Lung (tissue), 12 donors: ENCODE measurements around the gene SACM1L. TPM values are rescaled to one million over a fixed set of nuclear protein-coding genes. Genes with fewer than 3 reads are reported as not detected.

ENCODE experiments used
- ATAC-seq: fragments of 200-7000 bp; cut with Tn5 transposase; one replicate; pipeline ENCODE4 v1.9.1; 2020; ENCODE audit warnings: moderate number of reproducible peaks; ENCODE audit not compliant: insufficient read depth, low FRiP score
- DNase-seq, 3 donors: peaks; one replicate each; pipeline ENCODE4 v3.0.0-alpha.2; 2013 to 2017
- H3K27ac ChIP-seq, 2 donors: one replicate each; pipeline ENCODE4 v1.5.1; 2013; ENCODE audit warnings: mild to moderate bottlenecking in 2 of 2, moderate library complexity in 2 of 2, control low read depth in 1 of 2, inconsistent platforms in 1 of 2, low read depth in 1 of 2, low read length in 1 of 2
- H3K27me3 ChIP-seq, 3 donors: one replicate each; pipeline ENCODE4 v1.5.1; 2013; ENCODE audit warnings: low read length in 2 of 3; ENCODE audit not compliant: control insufficient read depth in 3 of 3, insufficient read depth in 3 of 3
- H3K36me3 ChIP-seq, 4 donors: one replicate each; pipeline ENCODE4 v1.5.1; 2013; ENCODE audit warnings: low read length in 4 of 4, mild to moderate bottlenecking in 1 of 4, moderate library complexity in 1 of 4; ENCODE audit not compliant: control insufficient read depth in 4 of 4, insufficient read depth in 4 of 4
- H3K4me1 ChIP-seq, 5 donors: one replicate each; pipeline ENCODE4 v1.5.1; 2013; ENCODE audit warnings: low read length in 5 of 5, mild to moderate bottlenecking in 2 of 5, moderate library complexity in 1 of 5; ENCODE audit not compliant: control insufficient read depth in 5 of 5, insufficient read depth in 5 of 5
- H3K4me3 ChIP-seq: one replicate; pipeline ENCODE4 v1.5.1; 2013; ENCODE audit warnings: mild to moderate bottlenecking, control low read depth, moderate library complexity
- H3K9ac ChIP-seq, 2 donors: one replicate each; pipeline ENCODE4 v1.5.1; 2013; ENCODE audit warnings: low read length in 2 of 2, control low read depth in 1 of 2; ENCODE audit not compliant: insufficient read depth in 1 of 2
- H3K9me3 ChIP-seq, 4 donors: one replicate each; pipeline ENCODE4 v1.5.1; 2013; ENCODE audit warnings: low read length in 3 of 4, mild to moderate bottlenecking in 1 of 4, moderate library complexity in 1 of 4; ENCODE audit not compliant: control insufficient read depth in 4 of 4, insufficient read depth in 3 of 4
- CTCF ChIP-seq: IDR thresholded peaks from 2 replicates; pipeline ENCODE4 v1.5.1; 2012; ENCODE audit warnings: mild to moderate bottlenecking; ENCODE audit errors: control extremely low read depth, extremely low read depth
- WGBS, 2 donors: extraction: QIAGEN DNeasy Blood & Tissue Kit; methylation state at CpG; one replicate each; pipeline ENCODE4 v1.1.7; 2013; 5-methylcytosine and 5-hydroxymethylcytosine counted together
- polyA plus RNA-seq, 2 donors: library from polyadenylated mRNA; stranded (reverse); fragments of 200-250 nt; gene quantifications; one replicate each; pipeline ENCODE4 v1.2.1, GENCODE V29; 2013
- total RNA-seq, 2 donors: library from RNA; depleted of rRNA in 1 of 2; stranded (reverse); fragments of >200 nt in 1 of 2; gene quantifications; one replicate each; pipeline ENCODE4 v1.2.1, GENCODE V29; 2014 to 2021
- donor health status: control.
- donor health status: control.
- donor health status: Bipolar disorder and iron deficiency.
- donor health status: healthy.
- donor health status: DM: yes; HTN: yes; CAD: no.

Gene SACM1L
- total and polyA plus RNA-seq, 4 donors: 23.3 to 117 (median 43.8) TPM

- Histone ChIP-seq H3K27ac (peak overlapping the region in 1 of 2 donors; percentile 57), H3K4me1 (peaks cover 22 to 43% (median 34%) of the 10 kb centered on the region in 5 donors), H3K27me3 (no peaks in the 10 kb centered on the region), H3K36me3 (peaks cover 0 to 24% (median 12%) of the 10 kb centered on the region in 4 donors), H3K4me3 (no peak overlapping the region), H3K9me3 (no peaks in the 10 kb centered on the region), H3K9ac (no peak overlapping the region)
- no peak for ATAC-seq
- TF ChIP-seq CTCF: no peak
- 39 to 40% methylated on average over 5 of the region's 5 CpGs for WGBS, 2 donors
- DNase-seq: no peak
Measured at GRCh38 chr3:45644791-45645201, 44.4 kb upstream of the SACM1L start.

GRCh38 chr3:45646051-45646585, 43.1 kb upstream of the SACM1L start:
- ATAC-seq: no peak
- Histone ChIP-seq H3K9me3 (no peaks in the 10 kb centered on the region), H3K36me3 (peaks cover 0 to 19% (median 10%) of the 10 kb centered on the region in 4 donors), H3K9ac (no peak overlapping the region), H3K4me3 (no peak overlapping the region), H3K27ac (peak overlapping the region in 1 of 2 donors; percentile 92), H3K4me1 (peaks cover 22 to 39% (median 29%) of the 10 kb centered on the region in 5 donors), H3K27me3 (no peaks in the 10 kb centered on the region)
- TF ChIP-seq CTCF: no peak
- DNase-seq: no peak
- 47 to 68% methylated on average over 6 of the region's 6 CpGs for WGBS, 2 donors

- Histone ChIP-seq H3K27me3 (no peaks in the 10 kb centered on the region), H3K27ac (peak overlapping the region in 1 of 2 donors; percentile 95)
- peak; percentile 60 for ATAC-seq
Measured at GRCh38 chr3:45647148-45647619, 42.0 kb upstream of the SACM1L start.

More at GRCh38 chr3:45647148-45647619, 42.0 kb upstream of the SACM1L start:
- Histone ChIP-seq H3K4me1 (peaks cover 22 to 34% (median 29%) of the 10 kb centered on the region in 5 donors), H3K9ac (no peak overlapping the region), H3K36me3 (peaks cover 0 to 16% (median 8%) of the 10 kb centered on the region in 4 donors), H3K9me3 (no peaks in the 10 kb centered on the region), H3K4me3 (no peak overlapping the region)
- TF ChIP-seq CTCF: no peak
- DNase-seq: peak in 2 of 3 donors; percentile 63 to 84
- 48 to 53% methylated on average over 6 of the region's 6 CpGs for WGBS, 2 donors
